PC-9 (cell line): ENCODE results near the gene PCDH1. TPM values are rescaled to one million over a fixed set of nuclear protein-coding genes. Genes with fewer than 3 reads are reported as not detected.

Source experiments
- BruUV-seq: library from RNA; stranded (reverse); fragments of 400-500 nt; replicated peaks from 2 replicates; lab custom pipeline; 2021; lab: Mats Ljungman, UMichigan
- CTCF ChIA-PET: fragments of 300-600 bp; sonication (Branson Sonifier 250); formaldehyde crosslinking; loops from one replicate; lab custom pipeline; 2022; ENCODE audit warnings: antibody characterized with exemption; lab: Charles Lee
- POLR2A ChIA-PET: fragments of 300-600 bp; sonication (Branson Sonifier 250); formaldehyde crosslinking; loops from one replicate; lab custom pipeline; 2022; ENCODE audit warnings: antibody characterized with exemption; ENCODE audit not compliant: unreplicated experiment; lab: Charles Lee
- DNase-seq, 2 experiments: peaks; one replicate each; pipeline versions ENCODE4 v3.0.0 to v3.0.0-alpha.2; 2015 to 2022; ENCODE audit warnings: mixed read lengths in 1 of 2
- H2AFZ ChIP-seq: fragments of 200-600 bp; sonication (generic); 2 replicates; pipeline ENCODE4 v1.8.1; 2017; ENCODE audit warnings: antibody characterized with exemption
- H3F3A ChIP-seq: fragments of 200-600 bp; sonication (generic); 2 replicates; pipeline ENCODE4 v1.8.1; 2017; ENCODE audit warnings: antibody characterized with exemption, mild to moderate bottlenecking, low read depth; ENCODE audit not compliant: insufficient read depth
- H3K27ac ChIP-seq: fragments of 200-600 bp; sonication (generic); 2 replicates; pipeline ENCODE4 v1.6.1; 2016; ENCODE audit warnings: mixed run types
- H3K27me3 ChIP-seq: fragments of 200-600 bp; sonication (generic); 2 replicates; pipeline ENCODE4 v1.6.1; 2016; ENCODE audit warnings: low read depth, mixed run types; ENCODE audit not compliant: insufficient read depth
- H3K36me3 ChIP-seq: fragments of 200-600 bp; sonication (generic); 2 replicates; pipeline ENCODE4 v1.6.1; 2016; ENCODE audit warnings: low read depth, mixed run types
- H3K4me1 ChIP-seq: fragments of 200-600 bp; sonication (generic); replicated peaks from 2 replicates; pipeline ENCODE4 v1.6.1; 2016; ENCODE audit warnings: mixed run types; ENCODE audit not compliant: insufficient read depth
- H3K4me2 ChIP-seq: fragments of 200-600 bp; sonication (generic); 2 replicates; pipeline ENCODE4 v1.6.1; 2017; ENCODE audit warnings: mixed run types
- H3K4me3 ChIP-seq: fragments of 200-600 bp; sonication (generic); 2 replicates; pipeline ENCODE4 v1.6.1; 2016; ENCODE audit warnings: mixed run types
- H3K79me2 ChIP-seq: fragments of 200-600 bp; sonication (generic); 2 replicates; pipeline ENCODE4 v1.6.1; 2017; ENCODE audit warnings: low read depth, mixed run types
- H3K9me2 ChIP-seq: fragments of 200-600 bp; sonication (generic); 2 replicates; pipeline ENCODE4 v1.8.1; 2017; ENCODE audit warnings: mild to moderate bottlenecking; ENCODE audit not compliant: insufficient read depth
- H3K9me3 ChIP-seq: fragments of 200-600 bp; sonication (generic); 2 replicates; pipeline ENCODE4 v1.8.1; 2016; ENCODE audit warnings: low read depth; ENCODE audit not compliant: insufficient read depth
- H4K20me1 ChIP-seq: fragments of 200-600 bp; sonication (generic); 2 replicates; pipeline ENCODE4 v1.8.1; 2017; ENCODE audit not compliant: insufficient read depth
- EZH2 ChIP-seq: fragments of 200-600 bp; sonication (generic); IDR thresholded peaks from 2 replicates; pipeline ENCODE4 v1.8.0; 2017; ENCODE audit warnings: antibody characterized with exemption, low read depth
- intact Hi-C: fragments of 100-400 bp; cut with micrococcal nuclease; formaldehyde crosslinking; loops from one replicate; pipeline ENCODE4 v1.10.0; 2022; ENCODE audit not compliant: unreplicated experiment
- total RNA-seq: library from RNA; stranded (reverse); gene quantifications from 2 replicates; pipeline ENCODE4 v1.2.3, GENCODE V29; 2021
- TF ChIP-seq, protein P1 (sequence below): fragments of 200-600 bp; sonication (generic); conservative IDR thresholded peaks from 2 replicates; pipeline ENCODE4 v1.6.1; 2017; ENCODE audit warnings: mixed run types, antibody characterized with exemption, mild to moderate bottlenecking, moderate library complexity

The PCDH1 gene
- total RNA-seq, 1 experiment from 2014 or later = 88.5 TPM

DNA sequence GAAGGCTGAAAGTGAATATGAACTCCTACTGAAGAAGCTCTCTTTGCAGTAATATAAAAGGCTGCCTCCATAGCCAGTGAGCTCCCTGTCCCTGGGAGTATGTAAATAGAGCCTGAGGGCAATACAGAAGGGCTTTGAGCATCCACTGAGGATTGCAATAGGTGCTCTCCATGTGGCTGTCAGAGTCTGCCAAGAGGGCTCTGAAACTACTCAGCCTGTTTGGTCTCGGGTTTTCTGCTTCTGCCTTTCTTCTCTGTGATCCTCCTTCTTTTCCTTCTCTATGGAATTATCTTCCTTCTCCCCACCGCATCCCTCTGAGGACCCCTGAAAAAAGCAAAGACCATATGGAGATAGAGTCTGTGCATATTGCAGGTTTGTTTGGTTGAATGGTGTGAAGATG is 69.4 kb downstream of the PCDH1 start:
- Histone ChIP-seq H3K4me1 (0 out of 2 replicates have a peak, but pooled peaks cover 5% of the 10 kb centered on the region), H3K9me2 (no peaks in the 10 kb centered on the region), H3K4me2 (no peak overlapping the region), H3K9me3 (no peaks in the 10 kb centered on the region), H3F3A (no peaks in the 10 kb centered on the region), H3K4me3 (no peak overlapping the region), H3K27me3 (no peaks in the 10 kb centered on the region), H2AFZ (no peak overlapping the region), H3K79me2 (no peaks in the 10 kb centered on the region), H3K27ac (no peak overlapping the region), H4K20me1 (no peaks in the 10 kb centered on the region), H3K36me3 (no peaks in the 10 kb centered on the region)
- ChIA-PET CTCF (interaction anchor here (0.5 to 0.6 kb wide), 2 partner anchors 51 to 218 kb away, joined by 3 read pairs; no protein-coding TSS in a partner anchor), POLR2A (no interaction called here)
- DNase-seq = no peak
- BruUV-seq = no TSS peak
- intact Hi-C loops = no loop called here
- no peak for TF ChIP-seq EZH2
- TF ChIP-seq, protein P1, sequence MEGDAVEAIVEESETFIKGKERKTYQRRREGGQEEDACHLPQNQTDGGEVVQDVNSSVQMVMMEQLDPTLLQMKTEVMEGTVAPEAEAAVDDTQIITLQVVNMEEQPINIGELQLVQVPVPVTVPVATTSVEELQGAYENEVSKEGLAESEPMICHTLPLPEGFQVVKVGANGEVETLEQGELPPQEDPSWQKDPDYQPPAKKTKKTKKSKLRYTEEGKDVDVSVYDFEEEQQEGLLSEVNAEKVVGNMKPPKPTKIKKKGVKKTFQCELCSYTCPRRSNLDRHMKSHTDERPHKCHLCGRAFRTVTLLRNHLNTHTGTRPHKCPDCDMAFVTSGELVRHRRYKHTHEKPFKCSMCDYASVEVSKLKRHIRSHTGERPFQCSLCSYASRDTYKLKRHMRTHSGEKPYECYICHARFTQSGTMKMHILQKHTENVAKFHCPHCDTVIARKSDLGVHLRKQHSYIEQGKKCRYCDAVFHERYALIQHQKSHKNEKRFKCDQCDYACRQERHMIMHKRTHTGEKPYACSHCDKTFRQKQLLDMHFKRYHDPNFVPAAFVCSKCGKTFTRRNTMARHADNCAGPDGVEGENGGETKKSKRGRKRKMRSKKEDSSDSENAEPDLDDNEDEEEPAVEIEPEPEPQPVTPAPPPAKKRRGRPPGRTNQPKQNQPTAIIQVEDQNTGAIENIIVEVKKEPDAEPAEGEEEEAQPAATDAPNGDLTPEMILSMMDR = no peak

DNA sequence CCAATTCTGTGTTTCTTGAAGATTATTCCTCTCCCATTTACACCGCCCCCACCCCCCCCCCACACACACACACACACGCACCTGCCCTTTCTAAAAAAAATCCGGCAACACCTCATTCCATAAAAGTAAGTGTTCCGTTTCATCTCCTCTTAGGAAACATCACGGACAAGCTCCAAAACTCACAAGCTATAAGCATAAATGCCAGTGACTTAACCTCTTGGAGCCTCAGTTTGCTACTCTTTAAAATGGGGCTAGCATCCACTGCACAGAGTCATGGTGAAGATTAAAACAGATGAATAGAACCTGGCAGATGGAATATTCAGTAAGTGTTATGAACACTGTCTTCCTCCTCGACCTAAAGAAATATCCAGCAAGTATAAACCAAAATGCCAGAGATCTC is 70.5 kb downstream of the PCDH1 start:
- Histone ChIP-seq H3K4me2 (no peak overlapping the region), H3K9me2 (no peaks in the 10 kb centered on the region), H3F3A (no peaks in the 10 kb centered on the region), H3K27ac (no peak overlapping the region), H3K4me3 (no peak overlapping the region), H3K4me1 (0 out of 2 replicates have a peak, but pooled peaks cover 5% of the 10 kb centered on the region), H4K20me1 (no peaks in the 10 kb centered on the region), H3K79me2 (no peaks in the 10 kb centered on the region), H3K9me3 (no peaks in the 10 kb centered on the region), H2AFZ (no peak overlapping the region), H3K27me3 (no peaks in the 10 kb centered on the region), H3K36me3 (no peaks in the 10 kb centered on the region)
- ChIA-PET POLR2A (no interaction called here), CTCF (interaction anchor here (0.6 kb wide), 1 partner anchor 142 kb away, joined by 3 read pairs; no protein-coding TSS in a partner anchor)
- BruUV-seq = no TSS peak
- no peak for TF ChIP-seq EZH2
- TF ChIP-seq, protein P1 = no peak
- intact Hi-C loops = no loop called here
- DNase-seq = no peak

DNA sequence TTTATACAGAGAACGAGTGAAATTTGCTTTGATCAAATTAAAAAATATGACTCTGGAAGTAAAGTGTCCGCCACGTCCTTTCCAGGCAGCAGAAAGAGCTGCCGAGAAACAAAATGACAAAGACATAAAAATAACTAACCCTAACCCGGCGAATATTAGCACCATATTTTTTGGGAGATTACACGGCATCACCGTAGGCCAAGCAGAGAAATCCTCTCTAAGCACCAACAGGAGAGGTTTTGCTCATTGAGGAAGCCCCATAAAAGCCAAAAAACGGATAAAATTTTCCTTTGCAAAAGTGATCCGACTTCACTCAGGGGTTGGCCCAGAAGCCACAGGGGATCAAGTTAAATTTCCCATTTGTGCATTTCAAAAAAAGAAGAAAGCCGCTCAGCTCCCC is 70.9 kb downstream of the PCDH1 start:
- Histone ChIP-seq H4K20me1 (no peaks in the 10 kb centered on the region), H3K79me2 (no peaks in the 10 kb centered on the region), H3K4me1 (0 out of 2 replicates have a peak, but pooled peaks cover 5% of the 10 kb centered on the region), H3F3A (no peaks in the 10 kb centered on the region), H3K4me3 (no peak overlapping the region), H3K9me2 (no peaks in the 10 kb centered on the region), H3K36me3 (no peaks in the 10 kb centered on the region), H3K27ac (no peak overlapping the region), H3K9me3 (no peaks in the 10 kb centered on the region), H2AFZ (no peak overlapping the region), H3K4me2 (no peak overlapping the region), H3K27me3 (no peaks in the 10 kb centered on the region)
- DNase-seq = no peak
- POLR2A ChIA-PET = no interaction called here
- TF ChIP-seq, protein P1 = no peak
- TF ChIP-seq EZH2 = no peak
- CTCF ChIA-PET = no interaction called here
- no TSS peak for BruUV-seq
- intact Hi-C loops = no loop called here
